NT2/D1 (cell line): ENCODE measurements around the gene GPC6.

Experiments
- SUZ12 ChIP-seq: IDR thresholded peaks from 2 replicates; pipeline ENCODE4 v1.6.1; 2011; ENCODE audit not compliant: insufficient read length, insufficient read depth; ENCODE audit errors: extremely low read depth
- YY1 ChIP-seq: IDR thresholded peaks from 2 replicates; pipeline ENCODE4 v1.6.1; 2011; ENCODE audit not compliant: insufficient read length, insufficient read depth
- ZNF274 ChIP-seq: IDR thresholded peaks from 2 replicates; pipeline ENCODE4 v1.6.1; 2011; ENCODE audit warnings: mild to moderate bottlenecking, low read depth, low read length

- no peak for TF ChIP-seq YY1
- no peak for TF ChIP-seq ZNF274
- no peak for TF ChIP-seq SUZ12
Observed at GRCh38 chr13:94160875-94161274, 934.3 kb downstream of the GPC6 start.
